Fibroblast of skin of abdomen (primary cell): ENCODE data around the gene ACTR1A. TPM values are rescaled to one million over a fixed set of nuclear protein-coding genes. Genes with fewer than 3 reads are reported as not detected.
"Not testable (repeated sequence)": the region's sequence is repeated elsewhere in the genome, so short reads cannot be mapped to it uniquely, and the experiment has no call there.

Experiments
- DNase-seq: peaks from one replicate; pipeline ENCODE4 v3.0.0-alpha.2; 2013
- polyA plus RNA-seq, 2 experiments: library from polyadenylated mRNA; unstranded; fragments of 120-200 nt; gene quantifications; one replicate each; pipeline ENCODE4 v1.2.1, GENCODE V29; 2013; ENCODE audit not compliant: insufficient read length in 2 of 2

The ACTR1A gene
- 118 TPM for polyA plus RNA-seq (2013, experiment 1 of 2; ENCODE audit: insufficient read length)
- 120 TPM for polyA plus RNA-seq (2013, experiment 2 of 2; ENCODE audit: insufficient read length)

- DNase-seq, result peak; percentile 100
Observed at GRCh38 chr10:102502337-102503151, at the start of gene ACTR1A. TSS of gene ACTR1A (minus strand) at chr10:102502712. CDS start at chr10:102502647, 65 bp downstream.

DNA sequence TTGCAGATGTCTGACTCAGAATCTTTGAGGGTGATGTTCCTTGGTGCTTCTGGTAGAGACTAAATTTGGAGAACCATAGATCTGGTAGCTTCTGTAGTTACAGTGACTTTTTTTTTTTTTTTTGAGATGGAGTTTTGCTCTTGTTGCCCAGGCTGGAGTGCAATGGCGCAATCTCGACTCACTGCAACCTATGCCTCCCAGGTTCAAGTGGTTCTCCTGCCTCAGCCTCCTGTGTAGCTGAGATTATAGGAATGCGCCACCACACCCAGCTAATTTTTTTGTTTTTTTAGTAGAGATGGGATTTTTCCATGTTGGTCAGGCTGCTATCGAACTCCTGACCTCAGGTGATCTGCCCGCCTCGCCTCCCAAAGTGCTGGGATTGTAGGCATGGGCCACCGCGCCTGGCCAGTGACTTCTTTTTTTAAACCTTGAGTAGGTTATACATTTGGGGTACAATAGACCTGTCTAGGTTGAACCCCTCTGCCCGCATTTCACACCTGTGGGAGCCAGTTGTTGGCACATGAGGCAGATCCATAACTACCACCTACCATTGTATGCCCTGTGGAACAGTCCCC, 48.2 kb upstream of the ACTR1A start:
- no peak for DNase-seq

DNA sequence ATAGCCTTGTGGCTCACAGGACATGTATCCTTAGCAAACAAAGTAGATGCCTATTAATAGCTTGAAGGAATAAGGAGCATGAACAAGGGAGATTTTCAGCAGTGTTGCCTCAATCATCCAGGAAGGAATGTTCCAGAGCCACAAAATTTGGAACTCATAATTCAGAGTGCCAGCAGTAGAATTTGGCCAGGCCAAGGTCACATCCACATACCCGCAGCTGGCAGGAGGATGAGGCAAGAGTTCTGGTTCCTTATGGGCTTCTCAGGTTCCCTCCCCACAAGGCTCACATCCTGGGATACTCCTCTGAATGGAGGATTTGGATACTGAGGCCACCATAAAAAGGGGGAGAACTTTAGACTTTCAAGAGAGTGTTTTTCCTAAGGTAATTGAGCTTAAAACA, 47.0 kb upstream of the ACTR1A start:
- no peak for DNase-seq

GRCh38 chr10:102546606-102547320, 44.3 kb upstream of the ACTR1A start:
- peak; percentile 75 for DNase-seq

- no peak for DNase-seq
Observed at GRCh38 chr10:102545997-102546396, 43.5 kb upstream of the ACTR1A start.

DNA sequence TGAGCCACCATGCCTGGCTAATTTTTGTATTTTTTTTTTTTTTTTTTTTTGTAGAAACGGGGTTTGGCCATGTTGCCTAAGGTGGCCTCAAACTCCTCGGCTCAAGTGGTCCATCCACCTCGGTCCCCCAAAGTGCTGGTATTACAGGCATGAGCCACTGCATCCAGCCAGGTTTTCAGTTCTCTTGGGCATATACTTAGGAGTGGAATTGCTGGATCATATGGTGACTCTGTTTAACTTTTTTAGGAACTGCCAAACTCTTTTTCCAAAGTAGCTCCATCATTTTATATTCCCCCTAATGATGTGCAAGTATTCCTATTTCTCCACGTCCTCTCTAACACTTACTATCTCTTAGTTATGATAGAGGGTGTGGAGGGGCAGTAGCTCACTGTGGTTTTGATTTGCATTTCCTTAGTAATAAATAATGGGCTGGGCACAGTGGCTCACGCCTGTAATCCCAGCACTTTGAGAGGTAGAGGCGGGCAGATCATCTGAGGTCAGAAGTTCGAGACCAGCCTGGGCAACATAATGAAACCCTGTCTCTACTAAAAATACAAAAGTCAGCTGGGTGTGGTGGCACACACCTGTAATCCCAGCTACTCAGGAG, 42.9 kb upstream of the ACTR1A start:
- no peak for DNase-seq

- DNase-seq, result peak; percentile 32
Observed at GRCh38 chr10:102542800-102543418, 40.4 kb upstream of the ACTR1A start.

DNA sequence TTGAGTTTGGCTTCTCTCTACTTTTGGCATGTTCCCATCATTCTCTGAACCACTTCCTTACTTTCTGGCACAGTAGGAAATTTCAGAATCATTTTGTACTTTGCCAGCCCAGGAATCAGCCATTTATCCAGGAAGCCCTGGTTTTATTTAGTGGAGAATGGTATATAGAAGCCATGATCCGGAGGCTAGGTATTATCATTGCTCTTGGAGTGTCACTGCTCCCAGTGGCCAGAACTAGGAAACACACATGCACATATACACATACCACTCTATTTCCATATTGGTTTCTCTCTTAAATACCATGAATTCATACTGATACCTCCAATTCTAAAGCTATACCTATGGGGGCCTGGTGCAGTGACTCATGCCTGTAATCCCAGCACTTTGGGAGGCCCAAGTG, 37.5 kb upstream of the ACTR1A start:
- DNase-seq, result no peak

- no peak for DNase-seq
Observed at GRCh38 chr10:102538811-102539210, 36.3 kb upstream of the ACTR1A start.

DNA sequence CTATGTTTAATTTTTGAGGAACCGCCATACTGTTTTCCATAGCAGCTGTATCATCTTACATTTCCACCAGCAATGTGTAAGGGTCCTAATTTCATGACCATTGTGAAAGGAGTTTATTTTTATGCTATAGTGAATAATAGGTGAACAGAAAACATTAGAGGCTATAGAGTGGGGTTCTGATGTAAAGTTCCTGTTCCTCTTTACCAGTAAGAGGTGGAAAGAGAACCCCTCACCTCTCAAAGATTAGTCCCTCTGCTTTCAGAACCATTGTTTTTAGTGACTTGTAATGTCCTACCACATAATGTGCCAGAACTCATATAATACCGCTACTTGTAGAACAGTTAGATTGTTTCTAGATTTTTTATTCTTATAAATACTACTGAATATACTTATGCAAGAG, 35.4 kb upstream of the ACTR1A start:
- no peak for DNase-seq

- no peak for DNase-seq
Observed at GRCh38 chr10:102537367-102537766, 34.9 kb upstream of the ACTR1A start.

DNA sequence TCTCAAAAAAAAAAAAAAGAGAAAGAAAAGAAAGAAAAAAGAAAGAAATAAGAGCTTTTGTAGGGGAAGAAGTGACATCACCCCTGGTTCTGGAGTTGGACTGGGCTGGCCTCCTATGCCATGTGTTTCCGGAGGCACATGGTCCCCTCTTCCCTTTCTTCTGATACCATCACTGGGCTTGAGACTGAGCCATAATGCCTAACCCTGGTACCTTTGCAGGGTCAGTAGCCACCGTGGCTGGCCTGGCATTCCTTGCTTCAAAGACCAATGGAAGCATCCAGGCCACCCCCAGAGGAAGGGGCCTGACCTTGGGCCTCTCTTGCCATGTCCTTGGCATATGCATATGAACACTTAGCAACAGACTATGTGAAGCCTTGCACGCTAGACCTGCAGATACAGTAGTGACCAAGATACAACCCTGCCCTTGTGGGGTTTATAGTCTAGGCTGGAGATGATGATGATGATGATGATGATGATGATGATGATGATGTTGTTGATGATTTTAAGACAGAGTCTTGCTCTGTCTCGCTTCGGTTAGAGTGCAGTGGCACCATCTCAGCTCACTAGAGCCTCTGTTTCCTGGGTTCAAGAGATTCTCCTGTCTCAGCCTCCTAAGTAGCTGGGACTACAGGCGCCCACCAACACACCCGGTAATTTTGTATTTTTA, 33.1 kb upstream of the ACTR1A start:
- DNase-seq, result no peak

GRCh38 chr10:102534966-102535365, 32.5 kb upstream of the ACTR1A start:
- DNase-seq, result not testable (repeated sequence)

DNA sequence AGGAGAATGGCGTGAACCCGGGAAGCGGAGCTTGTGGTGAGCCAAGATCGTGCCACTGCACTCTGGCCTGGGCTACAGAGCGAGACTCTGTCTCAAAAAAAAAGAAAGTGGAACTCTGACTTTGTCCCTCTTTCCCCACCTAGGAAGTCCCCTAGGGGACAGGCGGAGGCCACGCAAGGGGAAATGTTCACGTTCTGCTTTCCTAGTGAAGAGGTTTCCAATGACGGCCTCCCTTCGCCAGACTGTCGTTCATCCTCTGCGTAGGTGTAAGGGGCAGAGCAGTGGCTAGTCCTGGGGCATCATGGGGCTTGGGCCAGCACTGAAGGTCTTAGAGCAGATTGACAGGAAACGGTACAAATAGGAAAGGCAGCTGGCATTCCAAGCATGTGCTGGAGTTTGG, 31.8 kb upstream of the ACTR1A start:
- DNase-seq, result no peak

GRCh38 chr10:102527546-102527945, 25.0 kb upstream of the ACTR1A start:
- DNase-seq, result no peak

- no peak for DNase-seq
Observed at GRCh38 chr10:102524746-102525145, 22.2 kb upstream of the ACTR1A start.

- peak; percentile 75 for DNase-seq
Observed at GRCh38 chr10:102523250-102524029, 20.9 kb upstream of the ACTR1A start.

DNA sequence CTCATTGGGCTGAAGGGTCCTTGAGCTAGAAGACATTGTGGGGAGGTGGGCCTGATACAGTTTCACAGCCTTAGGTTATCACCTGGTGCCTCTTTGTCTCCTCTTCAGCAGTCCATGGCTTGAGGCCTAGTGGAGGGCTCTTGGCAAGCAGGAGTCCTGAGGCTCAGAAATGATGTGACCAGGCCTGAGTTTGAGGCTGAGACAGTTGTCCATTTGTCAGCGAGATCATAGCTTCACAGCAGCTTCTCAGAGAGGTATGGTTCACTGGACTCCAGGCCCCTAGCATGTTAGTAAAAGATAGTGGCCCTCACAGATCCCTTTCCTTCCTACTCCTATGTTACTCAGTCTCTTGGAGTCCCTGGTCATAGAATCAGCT, 20.4 kb upstream of the ACTR1A start:
- DNase-seq, result no peak

DNA sequence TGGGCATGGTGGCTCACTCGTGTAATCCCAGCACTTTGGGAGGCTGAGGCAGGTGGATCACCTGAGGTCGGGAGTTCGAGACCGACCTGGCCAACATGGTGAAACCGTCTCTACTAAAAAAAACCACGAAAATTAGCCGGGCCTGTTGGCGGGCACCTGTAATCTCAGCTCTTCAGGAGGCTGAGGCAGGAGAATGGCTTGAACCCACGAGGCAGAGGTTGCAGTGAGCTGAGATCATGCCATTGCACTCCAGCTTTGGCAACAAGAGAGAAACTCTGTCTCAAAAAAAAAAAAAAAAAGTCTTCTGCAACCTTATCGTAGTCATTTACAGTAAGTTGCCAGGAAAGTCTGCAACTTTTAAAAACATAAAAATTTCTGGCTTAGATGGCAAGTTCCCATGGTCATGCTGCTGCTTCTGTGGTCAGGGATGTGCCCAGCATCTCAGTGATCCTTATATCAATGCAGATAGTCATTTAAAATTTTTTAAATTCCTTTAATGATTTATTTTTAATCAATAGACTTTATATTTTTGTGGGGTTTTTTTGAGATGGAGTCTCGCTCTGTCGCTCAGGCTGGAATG, 16.8 kb upstream of the ACTR1A start:
- no peak for DNase-seq

DNA sequence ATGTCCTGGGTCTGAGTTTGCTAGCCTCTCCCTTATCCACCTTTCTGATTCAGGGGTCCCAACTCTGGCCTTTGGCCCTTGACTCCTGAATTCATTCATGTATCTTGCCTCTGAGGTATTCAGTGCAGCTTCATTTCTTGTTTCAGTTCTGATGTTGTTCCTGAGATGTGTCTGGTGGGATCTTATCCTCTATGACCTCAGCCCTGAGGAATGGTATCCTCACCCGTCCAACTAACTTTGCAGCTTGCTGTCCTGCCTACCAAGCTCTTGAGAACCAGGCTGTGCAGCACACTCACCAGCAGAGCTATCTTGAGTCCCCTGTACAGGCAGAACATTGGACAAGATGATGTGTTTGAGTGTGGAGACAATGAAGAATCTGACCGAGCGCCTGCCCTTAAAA, 15.0 kb upstream of the ACTR1A start:
- peak; percentile 55 for DNase-seq

DNA sequence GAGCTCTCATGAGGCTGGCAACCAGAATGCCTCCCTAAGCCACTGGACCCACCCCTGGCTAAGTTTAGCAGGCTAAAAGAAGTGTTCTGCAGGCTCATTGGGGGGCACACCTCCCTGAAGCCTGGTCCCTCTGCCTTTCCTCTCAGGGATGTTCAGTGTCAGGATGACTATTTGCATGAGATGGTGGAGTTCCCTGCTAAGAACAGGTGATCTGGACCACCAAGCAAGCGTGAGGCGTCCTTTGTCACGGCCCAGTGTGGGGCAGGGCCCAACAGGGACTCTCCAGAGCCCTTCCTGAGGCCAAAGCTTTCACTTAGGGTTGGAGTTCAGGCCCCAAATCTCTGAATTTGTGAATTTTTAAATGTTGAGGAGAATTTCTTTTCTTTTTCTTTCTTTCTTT, 13.2 kb upstream of the ACTR1A start:
- DNase-seq, result no peak
